Tibial nerve (tissue), 4 donors: Measurements from ENCODE around the gene TOM1L2. TPM values are rescaled to one million over a fixed set of nuclear protein-coding genes. Genes with fewer than 3 reads are reported as not detected.

Experiments
- DNase-seq, 2 donors: peaks; one replicate each; pipeline ENCODE4 v3.0.0-alpha.2; 2019; ENCODE audit warnings: low spot score in 2 of 2
- H3K27ac ChIP-seq, 4 donors: fragments of 200-600 bp; sonication (generic) in 3 of 4; one replicate each; pipeline ENCODE4 v1.5.1; 2017 to 2019; ENCODE audit warnings: mild to moderate bottlenecking in 1 of 4
- H3K27me3 ChIP-seq, 2 donors: fragments of 200-600 bp; sonication (generic) in 1 of 2; one replicate each; pipeline versions ENCODE4 v1.5.1 to v1.6.0; 2017 to 2019
- H3K36me3 ChIP-seq, 3 donors: fragments of 200-600 bp; sonication (generic); one replicate each; pipeline ENCODE4 v1.5.1; 2018 to 2019
- H3K4me1 ChIP-seq, 4 donors: fragments of 200-600 bp; sonication (generic) in 3 of 4; one replicate each; pipeline ENCODE4 v1.5.1; 2017 to 2019
- H3K4me3 ChIP-seq, 4 donors: fragments of 200-600 bp; sonication (generic) in 3 of 4; one replicate each; pipeline ENCODE4 v1.5.1; 2017 to 2019; ENCODE audit warnings: mild to moderate bottlenecking in 1 of 4, moderate library complexity in 1 of 4
- H3K9me3 ChIP-seq, 4 donors: fragments of 200-600 bp; sonication (generic) in 3 of 4; one replicate each; pipeline ENCODE4 v1.5.1; 2017 to 2019
- CTCF ChIP-seq, 5 experiments: fragments of 200-600 bp in 3 of 5; fragments of 450-650 bp in 2 of 5; sonication (generic) in 3 of 5; IDR thresholded peaks; one replicate each; pipeline ENCODE4 v1.5.1; 2016 to 2019; ENCODE audit warnings: antibody characterized with exemption in 5 of 5, mild to moderate bottlenecking in 3 of 5, moderate library complexity in 2 of 5
- EP300 ChIP-seq, 2 donors: sonication (generic); formaldehyde crosslinking; IDR thresholded peaks; one replicate each; pipeline ENCODE4 v1.6.1; 2017; ENCODE audit warnings: antibody characterized with exemption in 2 of 2, mild to moderate bottlenecking in 1 of 2
- POLR2A ChIP-seq, 2 donors: fragments of 450-650 bp; IDR thresholded peaks; one replicate each; pipeline ENCODE4 v1.6.1; 2017; ENCODE audit warnings: antibody characterized with exemption in 2 of 2, mild to moderate bottlenecking in 2 of 2, moderate library complexity in 2 of 2
- whole genome bisulfite sequencing, 2 donors: methylation state at CpG; one replicate each; pipeline ENCODE4 v1.1.5; 2018; 5-methylcytosine and 5-hydroxymethylcytosine counted together
- total RNA-seq, 4 donors: library from RNA; depleted of rRNA; stranded (reverse); fragments of >200 nt; gene quantifications; one replicate each; pipeline ENCODE4 v1.1.0, GENCODE V29; 2016

TOM1L2 gene
- total RNA-seq, 4 donors from 2014 or later: 83.4 to 109 (median 96.8) TPM

DNA sequence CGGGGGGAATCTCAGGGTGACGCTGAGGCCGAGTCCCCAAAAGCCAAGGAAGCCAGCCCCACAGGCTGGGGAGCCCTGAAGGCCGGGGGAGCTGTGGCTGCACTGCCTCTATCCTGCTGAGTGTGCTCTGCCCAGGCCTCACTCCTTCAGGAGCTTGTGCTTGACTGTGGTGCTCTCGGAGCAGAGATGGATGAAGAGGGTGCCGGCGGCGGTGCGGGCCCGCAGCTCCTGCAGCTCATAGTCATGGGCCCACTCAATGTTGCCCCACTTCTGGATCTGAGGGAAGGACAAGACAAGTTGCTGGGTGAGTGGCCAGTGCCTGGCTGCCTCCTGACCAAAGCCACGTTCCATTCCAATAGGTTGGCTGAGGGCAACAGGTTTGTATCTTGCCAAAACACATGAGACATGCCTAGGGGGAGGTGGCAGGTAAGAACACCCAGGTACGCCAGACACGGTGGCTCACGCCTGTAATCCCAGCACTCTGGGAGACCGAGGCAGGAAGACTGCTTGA, 46.3 kb upstream of the TOM1L2 start:
- no peak overlapping the region for H3K4me3 ChIP-seq
- H3K9me3 ChIP-seq: no peaks in the 10 kb centered on the region
- H3K27ac ChIP-seq: peak overlapping the region in 1 of 4 donors; percentile 68
- peaks cover 0 to 28% (median 0%) of the 10 kb centered on the region in 4 donors for H3K4me1 ChIP-seq
- TF ChIP-seq POLR2A (IDR thresholded peaks at IDR 0.05) (no peak), CTCF (IDR thresholded peaks at IDR 0.05) (no peak), EP300 (IDR thresholded peaks at IDR 0.05) (no peak)
- no peak for DNase-seq
- peaks cover 0 to 32% (median 0%) of the 10 kb centered on the region in 3 donors for H3K36me3 ChIP-seq
- WGBS, 2 donors: 83 to 87% methylated on average over 15 of the region's 15 CpGs
- H3K27me3 ChIP-seq: no peaks in the 10 kb centered on the region

- DNase-seq: no peak
- WGBS, 2 donors: 41 to 49% methylated on average over 3 of the region's 3 CpGs
- peaks cover 0 to 28% (median 0%) of the 10 kb centered on the region in 4 donors for H3K4me1 ChIP-seq
- TF ChIP-seq EP300 (IDR thresholded peaks at IDR 0.05) (no peak), POLR2A (IDR thresholded peaks at IDR 0.05) (no peak), CTCF (IDR thresholded peaks at IDR 0.05) (no peak)
- no peak overlapping the region for H3K4me3 ChIP-seq
- H3K36me3 ChIP-seq: peaks cover 0 to 32% (median 0%) of the 10 kb centered on the region in 3 donors
- H3K9me3 ChIP-seq: no peaks in the 10 kb centered on the region
- peak overlapping the region in 1 of 4 donors; percentile 68 for H3K27ac ChIP-seq
- no peaks in the 10 kb centered on the region for H3K27me3 ChIP-seq
Measured at GRCh38 chr17:18017958-18018357, 45.8 kb upstream of the TOM1L2 start.

GRCh38 chr17:18016426-18016825, 44.2 kb upstream of the TOM1L2 start:
- peaks cover 0 to 28% (median 0%) of the 10 kb centered on the region in 4 donors for H3K4me1 ChIP-seq
- no peak overlapping the region for H3K27ac ChIP-seq
- WGBS, 2 donors: 87 to 92% methylated on average over 12 of the region's 12 CpGs
- DNase-seq: no peak
- no peaks in the 10 kb centered on the region for H3K9me3 ChIP-seq
- TF ChIP-seq CTCF (IDR thresholded peaks at IDR 0.05): no peak
- TF ChIP-seq EP300 (IDR thresholded peaks at IDR 0.05): no peak
- no peak for TF ChIP-seq POLR2A (IDR thresholded peaks at IDR 0.05)
- H3K36me3 ChIP-seq: peaks cover 0 to 39% (median 0%) of the 10 kb centered on the region in 3 donors
- H3K4me3 ChIP-seq: no peak overlapping the region
- no peaks in the 10 kb centered on the region for H3K27me3 ChIP-seq

GRCh38 chr17:18015593-18015992, 43.4 kb upstream of the TOM1L2 start:
- no peaks in the 10 kb centered on the region for H3K27me3 ChIP-seq
- TF ChIP-seq POLR2A (IDR thresholded peaks at IDR 0.05) (no peak), EP300 (IDR thresholded peaks at IDR 0.05) (no peak), CTCF (IDR thresholded peaks at IDR 0.05) (no peak)
- H3K4me1 ChIP-seq: peaks cover 0 to 28% (median 0%) of the 10 kb centered on the region in 4 donors
- 92 to 100% methylated on average over 5 of the region's 5 CpGs for WGBS, 2 donors
- H3K9me3 ChIP-seq: peaks cover 0 to under 1% (median 0%) of the 10 kb centered on the region in 4 donors
- DNase-seq: no peak
- no peak overlapping the region for H3K4me3 ChIP-seq
- H3K27ac ChIP-seq: no peak overlapping the region
- H3K36me3 ChIP-seq: peaks cover 0 to 39% (median 0%) of the 10 kb centered on the region in 3 donors

GRCh38 chr17:18014006-18014405, 41.8 kb upstream of the TOM1L2 start:
- no peak overlapping the region for H3K27ac ChIP-seq
- 90 to 94% methylated on average over 6 of the region's 6 CpGs for WGBS, 2 donors
- TF ChIP-seq EP300 (IDR thresholded peaks at IDR 0.05): no peak
- TF ChIP-seq CTCF (IDR thresholded peaks at IDR 0.05): no peak
- H3K27me3 ChIP-seq: no peaks in the 10 kb centered on the region
- no peak for DNase-seq
- peaks cover 0 to 18% (median 0%) of the 10 kb centered on the region in 4 donors for H3K4me1 ChIP-seq
- H3K36me3 ChIP-seq: peaks cover 0 to 47% (median 0%) of the 10 kb centered on the region in 3 donors
- H3K4me3 ChIP-seq: no peak overlapping the region
- peaks cover 0 to 3% (median 0%) of the 10 kb centered on the region in 4 donors for H3K9me3 ChIP-seq
